Germinal center (tissue), 1 donor: ENCODE results near the gene VCL.

Source experiments
- DNase-seq: peaks from one replicate; pipeline ENCODE4 v3.0.0; 2012; ENCODE audit warnings: mixed read lengths, low spot score

VCL gene

GRCh38 chr10:74151879-74152722, 154.2 kb downstream of the VCL start:
- no peak for DNase-seq

GRCh38 chr10:74153123-74153522, 155.2 kb downstream of the VCL start:
- DNase-seq, result no peak

- no peak for DNase-seq
Observed at GRCh38 chr10:74153676-74154075, 155.8 kb downstream of the VCL start.

- no peak for DNase-seq
Observed at GRCh38 chr10:74156919-74157289, 159.0 kb downstream of the VCL start.

GRCh38 chr10:74160013-74160412, 162.1 kb downstream of the VCL start:
- no peak for DNase-seq

GRCh38 chr10:74163319-74164068, 165.6 kb downstream of the VCL start:
- peak; percentile 13 for DNase-seq

- DNase-seq, result no peak
Observed at GRCh38 chr10:74164716-74165529, 167.0 kb downstream of the VCL start.

GRCh38 chr10:74165530-74165901, 167.6 kb downstream of the VCL start:
- no peak for DNase-seq

GRCh38 chr10:74167443-74167842, 169.5 kb downstream of the VCL start:
- DNase-seq, result no peak
